Breast epithelium (tissue), 3 donors: ENCODE results near the gene MAP3K7.

Experiments used
- POLR2A ChIP-seq: fragments of 450-650 bp; IDR thresholded peaks from one replicate; pipeline ENCODE4 v1.6.1; 2016; ENCODE audit warnings: antibody characterized with exemption, mild to moderate bottlenecking, moderate library complexity
- TF ChIP-seq, protein P1 (sequence below), 3 donors: fragments of 450-650 bp; IDR thresholded peaks; one replicate each; pipeline ENCODE4 v1.5.1; 2016 to 2017; ENCODE audit warnings: antibody characterized with exemption in 3 of 3, mild to moderate bottlenecking in 3 of 3, moderate library complexity in 3 of 3

- TF ChIP-seq POLR2A: no peak
- TF ChIP-seq, protein P1, sequence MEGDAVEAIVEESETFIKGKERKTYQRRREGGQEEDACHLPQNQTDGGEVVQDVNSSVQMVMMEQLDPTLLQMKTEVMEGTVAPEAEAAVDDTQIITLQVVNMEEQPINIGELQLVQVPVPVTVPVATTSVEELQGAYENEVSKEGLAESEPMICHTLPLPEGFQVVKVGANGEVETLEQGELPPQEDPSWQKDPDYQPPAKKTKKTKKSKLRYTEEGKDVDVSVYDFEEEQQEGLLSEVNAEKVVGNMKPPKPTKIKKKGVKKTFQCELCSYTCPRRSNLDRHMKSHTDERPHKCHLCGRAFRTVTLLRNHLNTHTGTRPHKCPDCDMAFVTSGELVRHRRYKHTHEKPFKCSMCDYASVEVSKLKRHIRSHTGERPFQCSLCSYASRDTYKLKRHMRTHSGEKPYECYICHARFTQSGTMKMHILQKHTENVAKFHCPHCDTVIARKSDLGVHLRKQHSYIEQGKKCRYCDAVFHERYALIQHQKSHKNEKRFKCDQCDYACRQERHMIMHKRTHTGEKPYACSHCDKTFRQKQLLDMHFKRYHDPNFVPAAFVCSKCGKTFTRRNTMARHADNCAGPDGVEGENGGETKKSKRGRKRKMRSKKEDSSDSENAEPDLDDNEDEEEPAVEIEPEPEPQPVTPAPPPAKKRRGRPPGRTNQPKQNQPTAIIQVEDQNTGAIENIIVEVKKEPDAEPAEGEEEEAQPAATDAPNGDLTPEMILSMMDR (IDR thresholded peaks at IDR 0.05): no peak
These were observed 17.6 kb downstream of the MAP3K7 start for GRCh38 chr6:90569223-90569622.
